ENCODE measurements around the gene MAP1LC3A. TPM values are rescaled to one million over a fixed set of nuclear protein-coding genes. Genes with fewer than 3 reads are reported as not detected.

The MAP1LC3A gene
- total RNA-seq, 3 donors from 2014 or later: 0.55 to 1.3 (median 1.2) TPM

DNA sequence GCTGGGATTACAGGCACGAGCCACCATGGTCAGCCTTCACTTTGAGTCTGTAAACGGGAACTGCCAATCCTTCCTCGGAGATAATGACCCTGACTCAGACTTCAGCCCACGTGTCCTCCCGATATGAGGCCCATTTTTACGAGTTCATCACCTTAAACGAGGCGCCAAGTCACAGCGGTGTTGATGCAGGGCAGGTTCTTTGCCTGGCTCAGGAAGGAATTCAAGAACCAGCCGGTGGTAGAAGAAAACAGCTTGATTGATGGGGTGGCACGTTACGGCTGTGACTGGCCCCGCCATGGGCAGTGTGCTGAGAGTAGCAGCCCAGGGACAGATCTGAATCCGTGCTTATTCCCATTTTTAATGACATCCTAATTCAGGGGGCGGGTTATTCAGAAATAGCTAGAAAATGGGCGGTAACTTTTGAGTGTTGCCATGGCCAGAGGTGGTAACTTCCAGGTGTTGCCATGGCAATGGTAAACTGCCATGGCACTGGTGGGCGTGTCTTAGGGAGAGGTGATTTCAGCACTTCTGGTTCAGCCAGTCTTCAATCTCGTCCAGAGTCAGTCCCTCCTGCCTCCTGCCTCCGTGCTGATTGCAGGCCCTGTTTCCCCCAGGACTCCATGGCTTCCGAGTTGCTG is 9.1 kb upstream of the MAP1LC3A start:
- H3K27me3 Mint-ChIP-seq (ENCODE audit: low read depth): no peaks in the 10 kb centered on the region
- DNase-seq (no peak), ATAC-seq (no peak)
- H3K9me3 Mint-ChIP-seq: no peaks in the 10 kb centered on the region
- H3K4me3 Mint-ChIP-seq: no peak overlapping the region
- H3K4me1 Mint-ChIP-seq (ENCODE audit: low read depth): peaks cover 5% of the 10 kb centered on the region
- no peaks in the 10 kb centered on the region for H3K36me3 Mint-ChIP-seq (ENCODE audit: insufficient read depth)

DNA sequence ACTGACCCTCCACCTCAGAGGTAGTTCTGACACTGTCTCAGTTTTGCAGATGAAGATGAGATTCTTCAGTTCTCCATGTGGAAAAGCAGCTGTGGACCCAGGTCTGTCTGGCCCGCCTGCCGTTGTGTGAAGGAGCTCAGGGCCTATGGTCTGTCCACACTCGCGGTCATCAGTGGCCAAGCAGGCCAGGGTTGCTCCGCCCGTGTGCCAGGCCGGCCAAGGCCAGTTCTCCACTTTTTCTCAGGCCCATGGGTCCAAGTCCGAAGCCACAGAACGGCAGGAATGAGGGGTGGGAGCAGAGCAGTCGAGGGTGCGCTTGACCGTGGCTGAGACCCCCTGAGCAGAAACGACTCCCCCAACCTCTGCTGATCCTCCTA is 8.6 kb upstream of the MAP1LC3A start:
- Mint-ChIP-seq H3K27me3 (ENCODE audit: low read depth) (no peaks in the 10 kb centered on the region), H3K4me3 (no peak overlapping the region), H3K9me3 (no peaks in the 10 kb centered on the region), H3K36me3 (ENCODE audit: insufficient read depth) (no peaks in the 10 kb centered on the region), H3K4me1 (ENCODE audit: low read depth) (no peaks in the 10 kb centered on the region)
- DNase-seq: no peak
- no peak for ATAC-seq

DNA sequence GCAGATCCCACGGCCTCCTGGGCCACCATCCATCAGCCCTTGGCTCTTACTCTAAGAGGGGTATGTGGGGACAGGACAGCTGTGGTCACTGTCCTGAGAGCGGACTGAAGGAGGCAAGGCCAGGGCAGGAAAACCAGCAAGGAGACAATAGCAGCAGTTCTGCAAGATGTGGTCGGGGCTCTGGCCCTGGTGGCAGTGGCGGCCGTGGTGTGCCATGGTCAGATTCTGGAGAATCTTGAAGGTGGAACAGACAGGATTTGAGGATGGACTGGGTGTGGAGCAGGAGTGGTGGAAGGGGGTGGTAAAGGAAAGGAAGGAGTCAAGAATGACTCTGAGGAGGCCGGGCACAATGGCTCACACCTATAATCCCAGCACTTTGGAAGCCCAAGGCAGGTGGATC is 5.9 kb upstream of the MAP1LC3A start:
- H3K27me3 Mint-ChIP-seq (ENCODE audit: low read depth): no peaks in the 10 kb centered on the region
- no peaks in the 10 kb centered on the region for H3K9me3 Mint-ChIP-seq
- no peak for ATAC-seq

DNA sequence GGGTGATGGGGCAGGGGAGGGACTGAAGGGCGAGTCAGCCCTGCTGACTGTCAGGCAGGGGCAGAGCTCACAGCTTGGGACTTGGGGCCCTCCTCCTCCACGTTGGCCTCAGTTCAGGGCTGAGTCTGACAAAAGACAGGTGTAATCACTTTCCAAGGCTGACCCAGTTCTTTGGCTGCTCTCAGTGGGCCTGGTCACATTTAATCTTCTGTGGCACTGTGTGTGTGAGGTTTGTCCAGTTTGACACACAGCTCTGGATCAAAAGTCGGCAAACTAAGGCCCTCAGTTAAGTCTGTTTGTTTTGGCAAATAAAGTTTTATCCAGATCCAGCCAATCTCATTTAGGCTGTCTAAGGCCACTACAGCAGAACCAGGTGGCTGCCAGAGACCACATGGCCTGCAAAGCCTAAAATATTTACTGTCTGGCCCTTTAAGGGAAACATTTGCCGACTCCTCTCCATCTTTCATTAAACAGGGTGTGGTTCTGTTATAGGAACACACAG is 5.1 kb upstream of the MAP1LC3A start:
- Mint-ChIP-seq H3K27me3 (ENCODE audit: low read depth) (no peaks in the 10 kb centered on the region), H3K4me3 (no peak overlapping the region), H3K36me3 (ENCODE audit: insufficient read depth) (no peaks in the 10 kb centered on the region), H3K9me3 (no peaks in the 10 kb centered on the region), H3K4me1 (ENCODE audit: low read depth) (peaks cover 14% of the 10 kb centered on the region)
- DNase-seq (no peak), ATAC-seq (no peak)

More for the DNA sequence above, 5.9 kb upstream of the MAP1LC3A start:
- no peak for DNase-seq
- H3K4me1 Mint-ChIP-seq (ENCODE audit: low read depth): peaks cover 7% of the 10 kb centered on the region
- no peak overlapping the region for H3K4me3 Mint-ChIP-seq
- no peaks in the 10 kb centered on the region for H3K36me3 Mint-ChIP-seq (ENCODE audit: insufficient read depth)

DNA sequence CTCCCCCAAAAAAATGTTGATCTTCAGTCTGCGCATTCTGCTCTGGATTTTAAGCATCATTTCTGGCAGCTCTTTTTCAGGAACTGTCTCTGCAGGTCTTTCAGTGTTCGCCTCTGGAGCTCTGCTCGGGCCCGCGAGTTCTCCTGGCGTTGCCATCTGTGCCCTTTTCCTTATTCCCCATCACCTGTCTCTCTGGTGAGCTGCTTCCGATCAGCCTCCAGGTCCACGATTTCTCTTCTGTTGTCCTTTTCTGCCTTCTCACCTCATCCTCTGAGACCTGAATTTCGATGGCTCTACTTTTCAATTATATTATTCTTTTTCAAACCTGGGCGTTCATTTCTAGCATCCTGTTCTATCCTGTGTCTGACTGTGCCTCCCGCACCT is 590 bp upstream of the MAP1LC3A start:
- Mint-ChIP-seq H3K4me3 (peak overlapping the region; percentile 86), H3K27me3 (ENCODE audit: low read depth) (no peaks in the 10 kb centered on the region), H3K9me3 (no peaks in the 10 kb centered on the region), H3K4me1 (ENCODE audit: low read depth) (peaks cover 14% of the 10 kb centered on the region), H3K36me3 (ENCODE audit: insufficient read depth) (no peaks in the 10 kb centered on the region)
- DNase-seq: no peak
- ATAC-seq: no peak

DNA sequence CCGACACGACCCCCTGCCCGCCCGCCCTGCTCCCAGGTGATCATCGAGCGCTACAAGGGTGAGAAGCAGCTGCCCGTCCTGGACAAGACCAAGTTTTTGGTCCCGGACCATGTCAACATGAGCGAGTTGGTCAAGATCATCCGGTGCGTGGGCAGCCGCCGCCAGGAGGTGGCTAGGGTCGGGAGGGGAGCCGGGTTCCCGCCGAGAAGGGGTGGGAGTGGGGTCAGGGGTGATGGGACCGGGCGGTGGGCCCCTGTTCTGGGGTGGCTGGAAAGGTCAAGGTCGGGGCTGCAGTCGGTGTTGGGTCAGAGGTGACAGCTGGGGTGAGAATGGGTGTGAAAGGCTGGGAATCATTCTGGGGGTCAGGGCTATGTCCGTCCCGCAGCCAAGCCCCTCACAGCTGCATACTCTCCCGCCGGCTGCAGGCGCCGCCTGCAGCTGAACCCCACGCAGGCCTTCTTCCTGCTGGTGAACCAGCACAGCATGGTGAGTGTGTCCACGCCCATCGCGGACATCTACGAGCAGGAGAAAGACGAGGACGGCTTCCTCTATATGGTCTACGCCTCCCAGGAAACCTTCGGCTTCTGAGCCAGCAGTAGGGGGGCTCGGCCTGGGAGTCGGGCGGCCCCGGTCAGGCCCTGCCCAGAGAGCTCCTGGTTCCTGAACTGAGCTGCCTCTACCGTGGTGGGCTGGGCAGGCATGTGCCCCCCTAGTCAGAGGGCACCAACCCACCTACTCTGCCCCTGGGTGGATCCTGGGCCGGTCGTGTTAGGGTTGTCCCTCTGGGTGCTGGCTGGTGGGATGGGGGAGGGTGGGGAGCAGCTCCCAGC is 1.0 kb downstream of the MAP1LC3A start:
- DNase-seq: no peak
- Mint-ChIP-seq H3K36me3 (ENCODE audit: insufficient read depth) (no peaks in the 10 kb centered on the region), H3K9me3 (no peaks in the 10 kb centered on the region), H3K27me3 (ENCODE audit: low read depth) (no peaks in the 10 kb centered on the region), H3K4me1 (ENCODE audit: low read depth) (peaks cover 14% of the 10 kb centered on the region), H3K4me3 (peak overlapping the region; percentile 67)
- no peak for ATAC-seq

DNA sequence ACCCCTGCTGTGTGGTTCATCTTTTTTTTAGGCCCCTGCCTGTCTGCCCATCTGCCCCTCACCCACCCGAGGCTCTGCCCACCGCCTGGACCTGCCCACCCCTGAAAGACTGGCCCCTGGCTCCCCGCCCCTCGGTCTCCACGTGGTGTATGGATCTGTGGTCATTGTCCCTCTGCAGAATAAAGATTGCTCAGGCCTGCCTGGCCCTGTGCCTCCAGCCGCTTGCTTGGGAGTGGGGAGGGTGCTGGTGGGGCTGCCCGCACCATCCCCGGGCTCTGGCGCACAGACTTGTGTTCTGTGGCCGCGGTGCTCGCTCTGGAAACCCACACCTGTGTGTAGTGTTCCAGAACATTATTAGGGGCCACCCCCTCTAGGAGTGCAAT is 1.6 kb downstream of the MAP1LC3A start:
- ATAC-seq: no peak
- Mint-ChIP-seq H3K36me3 (ENCODE audit: insufficient read depth) (no peaks in the 10 kb centered on the region), H3K9me3 (no peaks in the 10 kb centered on the region), H3K4me3 (peak overlapping the region; percentile 51), H3K4me1 (ENCODE audit: low read depth) (peaks cover 14% of the 10 kb centered on the region), H3K27me3 (ENCODE audit: low read depth) (no peaks in the 10 kb centered on the region)
- no peak for DNase-seq

DNA sequence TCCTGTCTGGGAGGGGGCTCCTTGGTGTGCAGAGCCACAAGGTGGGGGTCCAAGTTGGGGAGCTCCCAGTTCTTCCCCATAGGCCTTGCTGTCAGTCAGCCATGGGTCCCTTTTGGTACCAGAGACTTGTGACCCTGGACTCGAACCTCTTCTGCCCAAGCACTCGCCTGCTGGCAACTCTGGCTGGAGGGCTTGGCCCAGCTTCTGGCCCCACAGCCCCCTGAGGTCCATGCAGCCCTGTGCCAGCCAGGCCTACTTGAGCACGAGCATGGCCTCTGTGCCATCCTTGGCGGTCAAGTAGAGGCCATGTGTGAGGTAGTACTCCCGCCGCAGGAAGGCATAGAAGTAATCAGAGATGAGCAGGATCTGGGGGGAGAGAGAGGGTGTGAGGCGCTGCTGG is 2.1 kb downstream of the MAP1LC3A start:
- Mint-ChIP-seq H3K4me1 (ENCODE audit: low read depth) (peaks cover 14% of the 10 kb centered on the region), H3K36me3 (ENCODE audit: insufficient read depth) (peaks cover 1% of the 10 kb centered on the region), H3K4me3 (no peak overlapping the region), H3K9me3 (no peaks in the 10 kb centered on the region), H3K27me3 (ENCODE audit: low read depth) (no peaks in the 10 kb centered on the region)
- ATAC-seq (no peak), DNase-seq (no peak)

DNA sequence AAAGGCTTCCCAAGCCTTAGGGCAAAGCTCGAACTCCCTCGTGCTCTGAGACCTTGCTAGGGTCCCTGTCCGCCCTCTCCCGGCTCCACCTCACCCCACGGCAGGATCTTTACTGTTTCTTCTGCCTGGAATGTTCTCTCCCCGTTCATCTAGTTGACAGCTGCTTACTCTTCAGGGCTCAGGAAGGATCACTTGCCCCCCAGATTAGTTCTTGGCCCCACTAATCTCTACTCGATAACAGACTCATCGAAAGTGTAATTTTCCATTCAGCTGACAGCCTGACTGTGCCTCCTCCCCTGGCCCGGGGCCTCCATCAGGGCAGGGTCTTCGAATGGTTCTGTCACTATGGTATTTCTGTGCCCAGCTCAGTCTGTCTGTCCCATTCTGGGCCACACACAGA is 3.1 kb downstream of the MAP1LC3A start:
- H3K36me3 Mint-ChIP-seq (ENCODE audit: insufficient read depth): peaks cover 3% of the 10 kb centered on the region
- no peaks in the 10 kb centered on the region for H3K9me3 Mint-ChIP-seq
- H3K4me3 Mint-ChIP-seq: no peak overlapping the region
- no peaks in the 10 kb centered on the region for H3K27me3 Mint-ChIP-seq (ENCODE audit: low read depth)
- ATAC-seq (no peak), DNase-seq (no peak)
- peaks cover 14% of the 10 kb centered on the region for H3K4me1 Mint-ChIP-seq (ENCODE audit: low read depth)

DNA sequence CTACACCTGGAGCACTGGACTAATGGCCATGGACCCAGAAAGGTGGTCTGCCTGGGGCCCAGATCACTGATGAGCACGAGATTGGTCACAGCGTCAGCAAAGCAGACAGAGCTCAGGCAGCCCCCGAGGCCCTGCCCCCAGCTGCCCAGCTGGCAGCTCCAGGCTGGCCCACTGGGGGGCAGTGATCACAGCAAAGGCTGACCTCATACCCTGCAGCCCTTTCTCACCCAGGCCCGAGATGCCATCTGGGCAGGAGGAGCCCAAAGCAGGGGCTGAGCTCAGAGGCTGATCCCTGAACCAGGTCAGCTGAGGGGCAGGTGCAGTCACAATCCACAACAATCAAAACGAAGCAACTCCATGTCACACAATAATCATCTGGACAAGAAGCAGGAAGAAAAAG is 4.1 kb downstream of the MAP1LC3A start:
- H3K27me3 Mint-ChIP-seq (ENCODE audit: low read depth): no peaks in the 10 kb centered on the region
- H3K36me3 Mint-ChIP-seq (ENCODE audit: insufficient read depth): peaks cover 3% of the 10 kb centered on the region
- ATAC-seq: no peak
- H3K4me1 Mint-ChIP-seq (ENCODE audit: low read depth): peaks cover 7% of the 10 kb centered on the region
- DNase-seq: no peak
- no peaks in the 10 kb centered on the region for H3K9me3 Mint-ChIP-seq
- no peak overlapping the region for H3K4me3 Mint-ChIP-seq

DNA sequence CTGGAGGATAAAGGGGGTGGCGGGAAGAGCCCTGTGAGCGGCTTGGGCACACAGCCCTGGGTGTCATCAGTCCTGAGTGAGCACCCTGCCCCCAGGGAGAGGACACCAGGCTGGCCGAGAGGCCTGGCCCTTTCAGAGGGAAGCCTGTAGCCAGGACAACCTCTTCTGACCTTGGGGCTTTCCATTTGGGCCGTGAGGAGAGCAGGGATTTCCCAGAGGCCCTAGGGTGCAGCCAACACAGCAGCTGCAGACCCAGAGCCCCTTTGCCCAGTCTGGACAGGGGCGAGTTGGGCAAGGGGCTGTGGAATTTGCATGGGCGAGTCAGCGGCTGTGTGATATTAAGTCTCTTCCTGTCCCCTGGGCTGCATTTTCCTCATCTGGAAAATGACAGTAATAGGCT is 6.3 kb downstream of the MAP1LC3A start:
- Mint-ChIP-seq H3K36me3 (ENCODE audit: insufficient read depth) (peaks cover 3% of the 10 kb centered on the region), H3K4me3 (no peak overlapping the region), H3K4me1 (ENCODE audit: low read depth) (no peaks in the 10 kb centered on the region), H3K9me3 (no peaks in the 10 kb centered on the region), H3K27me3 (ENCODE audit: low read depth) (no peaks in the 10 kb centered on the region)
- DNase-seq (no peak), ATAC-seq (no peak)

DNA sequence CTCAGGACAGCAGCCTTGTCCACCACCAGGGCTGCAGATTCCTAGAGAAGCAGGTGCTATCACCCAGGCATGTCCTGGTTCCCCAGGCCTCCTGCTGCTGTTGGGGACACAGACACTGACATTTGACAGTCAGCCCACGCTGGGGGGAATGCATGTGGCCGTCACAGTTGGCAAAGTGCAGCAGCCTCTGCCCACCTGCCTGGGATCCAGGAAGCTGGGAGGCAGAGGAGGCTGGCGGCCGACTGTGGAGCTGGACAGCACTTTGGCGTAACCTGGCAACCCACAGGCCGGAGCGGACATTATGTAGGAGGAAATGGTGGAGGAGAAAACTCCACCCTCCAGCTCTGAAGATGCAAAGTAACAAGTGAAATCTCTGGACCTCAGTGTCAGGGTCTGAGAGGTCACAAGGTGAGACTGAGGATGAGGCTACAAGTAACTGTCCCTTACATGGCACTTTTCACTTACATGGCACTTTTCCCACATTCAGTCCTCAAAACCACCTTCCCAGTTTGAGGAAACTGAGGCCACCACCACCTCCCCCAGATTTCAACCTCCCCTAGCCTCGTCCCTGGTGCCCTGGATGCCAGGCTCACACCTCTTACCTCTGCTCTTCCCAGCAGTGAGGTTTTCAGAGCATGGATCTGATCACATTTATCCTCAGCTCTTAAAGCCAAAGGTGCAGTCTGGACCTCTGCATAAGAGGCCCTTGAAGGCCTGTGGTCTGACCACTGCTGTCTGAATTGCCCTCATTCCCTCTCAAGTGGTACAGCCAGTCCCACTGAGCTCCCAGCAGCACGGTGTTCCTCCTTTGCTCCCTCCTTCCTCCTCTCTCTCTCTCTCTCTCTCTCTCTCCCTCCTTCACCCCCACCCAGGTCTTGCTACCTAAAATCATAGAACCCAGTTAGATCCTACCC is 8.7 kb downstream of the MAP1LC3A start:
- no peak overlapping the region for H3K4me3 Mint-ChIP-seq
- no peaks in the 10 kb centered on the region for H3K27me3 Mint-ChIP-seq (ENCODE audit: low read depth)
- ATAC-seq (no peak), DNase-seq (no peak)
- no peaks in the 10 kb centered on the region for H3K9me3 Mint-ChIP-seq
- peaks cover 3% of the 10 kb centered on the region for H3K36me3 Mint-ChIP-seq (ENCODE audit: insufficient read depth)
- H3K4me1 Mint-ChIP-seq (ENCODE audit: low read depth): peaks cover 7% of the 10 kb centered on the region

DNA sequence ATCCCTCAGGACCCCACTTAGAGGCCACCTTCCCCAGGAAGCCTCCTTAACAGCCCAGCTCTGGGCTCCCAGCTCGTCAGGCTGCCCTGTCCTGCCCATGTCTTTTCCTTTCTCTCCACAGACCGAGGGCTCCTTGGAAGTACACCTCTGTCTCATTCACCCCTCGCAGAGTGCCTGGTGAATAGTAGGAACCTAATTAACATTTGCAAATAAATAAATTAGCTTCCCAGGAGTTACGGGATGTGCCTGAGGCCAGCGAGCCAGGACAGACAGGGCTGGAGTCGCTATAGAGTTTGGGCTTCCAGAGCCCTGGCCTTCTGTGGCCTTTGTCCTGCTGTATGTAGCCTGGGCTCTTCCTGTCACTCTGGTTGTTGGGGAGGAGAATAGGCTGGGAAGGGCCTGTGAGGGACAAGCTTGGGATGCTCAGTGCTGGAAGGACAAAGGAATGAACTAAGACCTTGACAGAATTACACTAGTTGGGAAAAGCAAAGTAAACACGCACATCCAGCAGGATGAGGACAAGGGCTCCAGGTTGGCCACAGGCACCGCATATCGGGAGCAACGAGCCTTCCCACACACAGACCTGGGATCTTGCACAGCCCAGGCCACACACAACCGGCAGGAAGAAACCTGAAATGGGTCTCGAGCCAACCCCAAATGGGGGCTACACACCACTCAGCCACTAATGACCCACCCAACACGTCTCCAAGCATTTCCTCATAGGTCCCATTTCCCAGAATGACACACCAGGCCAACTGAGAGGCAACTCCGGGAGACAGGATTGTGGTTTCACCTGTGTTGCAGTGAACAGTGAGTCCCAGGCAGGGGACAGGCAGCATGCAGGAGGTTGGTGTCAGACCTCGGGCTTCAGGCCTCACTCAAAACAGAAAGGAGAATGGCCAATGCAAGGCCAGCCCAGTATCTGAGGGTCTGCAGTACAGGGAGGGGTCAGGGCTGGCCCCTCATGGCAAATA is 9.7 kb downstream of the MAP1LC3A start:
- Mint-ChIP-seq H3K4me3 (no peak overlapping the region), H3K9me3 (no peaks in the 10 kb centered on the region), H3K4me1 (ENCODE audit: low read depth) (peaks cover 7% of the 10 kb centered on the region), H3K27me3 (ENCODE audit: low read depth) (no peaks in the 10 kb centered on the region), H3K36me3 (ENCODE audit: insufficient read depth) (peaks cover 5% of the 10 kb centered on the region)
- DNase-seq (no peak), ATAC-seq (no peak)
